ENCODE data around the gene TBXAS1. TPM values are rescaled to one million over a fixed set of nuclear protein-coding genes. Genes with fewer than 3 reads are reported as not detected.

Gene TBXAS1
- total and polyA plus RNA-seq, 2 of the 8 experiments (the other 6 are each of a cell fraction or from before 2014, with no cell fraction given): 0.86 to 2.1 TPM

GRCh38 chr7:140015471-140015970 is 186.5 kb downstream of the TBXAS1 start:
- DNase-seq (ENCODE audit: low read depth in 1 of 2, low spot score in 2 of 2) (no peak), FAIRE-seq (no peak)
- no peaks in the 10 kb centered on the region for H4K20me1 ChIP-seq (replicated peaks in 1 of 2; ENCODE audit: control insufficient read depth in 1 of 2, insufficient read depth in 2 of 2, low read length in 2 of 2)
- 86% methylated on average over 11 of the region's 11 CpGs; no CpG with 5 or more reads in 1 of the 2 experiments for WGBS, 2 experiments (ENCODE audit: extremely low coverage in 1 of 2, insufficient coverage in 1 of 2, insufficient read length in 1 of 2, insufficient replicate concordance in 2 of 2, low coverage in 1 of 2, low lambda C conversion rate in 2 of 2, missing lambda C conversion rate in 1 of 2)
- no peaks in the 10 kb centered on the region for H3K36me3 ChIP-seq (ENCODE audit: control insufficient read depth in 2 of 4, insufficient read depth in 4 of 4, low read length in 3 of 4)
- H3K4me3 ChIP-seq (ENCODE audit: extremely low read depth in 1 of 4, insufficient read depth in 2 of 4, low read depth in 3 of 4, low read length in 4 of 4): no peak overlapping the region
- no peaks in the 10 kb centered on the region for H3K79me1 ChIP-seq (ENCODE audit: low read depth, low read length)
- no peak overlapping the region for H3K4ac ChIP-seq (replicated peaks; ENCODE audit: insufficient read length, low read depth, low read length)
- H3K4me2 ChIP-seq (ENCODE audit: insufficient read depth in 1 of 2, low read depth in 2 of 2, low read length in 2 of 2): no peak overlapping the region
- H3K27me3 ChIP-seq (replicated peaks in 1 of 4; ENCODE audit: control insufficient read depth in 3 of 4, extremely low read depth in 1 of 4, insufficient read depth in 3 of 4, low read length in 3 of 4): no peaks in the 10 kb centered on the region
- H2BK15ac ChIP-seq (ENCODE audit: low read length): no peak overlapping the region
- no peak overlapping the region for H3K56ac ChIP-seq (replicated peaks; ENCODE audit: insufficient read length, low read depth, low read length)
- H3K23ac ChIP-seq (ENCODE audit: insufficient read length): no peak overlapping the region
- ChIA-PET CTCF (ENCODE audit: partially characterized antibody) (interaction anchor here (1.1 to 5.0 kb wide), 2 partner anchors 10 to 17 kb away, joined by 3 to 25 read pairs; no protein-coding TSS in a partner anchor), POLR2A (ENCODE audit: partially characterized antibody) (no interaction called here)
- TF ChIP-seq SP1 (IDR thresholded peaks at IDR 0.05; ENCODE audit: low read depth, low read length) (no peak), ATF2 (IDR thresholded peaks at IDR 0.05; ENCODE audit: low read length) (no peak), SRF (IDR thresholded peaks at IDR 0.05; ENCODE audit: low read depth, low read length) (no peak), NRF1 (IDR thresholded peaks at IDR 0.05; ENCODE audit: low read depth, low read length) (no peak), JUN (IDR thresholded peaks at IDR 0.05; ENCODE audit: low read depth, low read length) (no peak), CTBP2 (IDR thresholded peaks at IDR 0.05; ENCODE audit: borderline replicate concordance, insufficient read depth, insufficient read length, low read length) (no peak), YY1 (IDR thresholded peaks at IDR 0.05; ENCODE audit: low read depth, low read length) (no peak), SAP30 (IDR thresholded peaks at IDR 0.05; ENCODE audit: insufficient read depth, insufficient replicate concordance, low read length) (no peak), CEBPB (IDR thresholded peaks at IDR 0.05; ENCODE audit: low read depth, low read length) (no peak), TAF7 (optimal IDR thresholded peaks at IDR 0.05; ENCODE audit: borderline replicate concordance, low read depth, low read length) (no peak), CBX8 (IDR thresholded peaks at IDR 0.05; ENCODE audit: borderline replicate concordance, low read depth, low read length) (no peak)
- no peak overlapping the region for H4K8ac ChIP-seq (ENCODE audit: extremely low read depth, insufficient read depth, low read length)
- no peaks in the 10 kb centered on the region for H3K9me3 ChIP-seq (ENCODE audit: insufficient read depth in 2 of 2, low read depth in 1 of 2, low read length in 1 of 2)
- H2AK5ac ChIP-seq (ENCODE audit: low read depth, low read length): no peak overlapping the region
- no peak overlapping the region for H3K9ac ChIP-seq (replicated peaks in 1 of 4; ENCODE audit: extremely low read depth in 1 of 4, low read depth in 3 of 4, low read length in 3 of 4)
- peaks cover 0 to 1% (median 0%) of the 10 kb centered on the region in 4 experiments; a peak in 3 of 7 replicates for H3K4me1 ChIP-seq (replicated peaks in 1 of 4; ENCODE audit: control insufficient read depth in 3 of 4, insufficient read depth in 4 of 4, low read length in 3 of 4)
- H3K79me2 ChIP-seq (ENCODE audit: control insufficient read depth in 1 of 2, insufficient read depth in 2 of 2, low read length in 2 of 2): no peaks in the 10 kb centered on the region
- H2AFZ ChIP-seq (ENCODE audit: low read length): no peak overlapping the region
- no peak overlapping the region for H3K18ac ChIP-seq (ENCODE audit: extremely low read depth, low read length)
- no peak overlapping the region for H2BK5ac ChIP-seq (ENCODE audit: low read depth, low read length)
- no peak overlapping the region for H3K14ac ChIP-seq (ENCODE audit: insufficient read length)
- no peak overlapping the region for H2BK12ac ChIP-seq (ENCODE audit: low read depth, low read length)
- H2BK20ac ChIP-seq (ENCODE audit: low read length): no peak overlapping the region
- no peak overlapping the region for H4K91ac ChIP-seq (replicated peaks; ENCODE audit: insufficient read length, low read length)
- H2BK120ac ChIP-seq (replicated peaks; ENCODE audit: low read depth, low read length): no peak overlapping the region
- H3K27ac ChIP-seq (ENCODE audit: low read depth, low read length): no peak overlapping the region
- no peaks in the 10 kb centered on the region for H3K23me2 ChIP-seq (ENCODE audit: low read depth, low read length)
- no peak overlapping the region for H4K5ac ChIP-seq (ENCODE audit: insufficient read length, low read depth, low read length)

Measured in H1 (cell line).